NCI-H2171 (cell line): ENCODE results near the gene FAM32A.

Experiments
- DNase-seq: peaks from one replicate; lab custom pipeline; 2025; lab: John Stamatoyannopoulos, UW

Gene FAM32A

DNA sequence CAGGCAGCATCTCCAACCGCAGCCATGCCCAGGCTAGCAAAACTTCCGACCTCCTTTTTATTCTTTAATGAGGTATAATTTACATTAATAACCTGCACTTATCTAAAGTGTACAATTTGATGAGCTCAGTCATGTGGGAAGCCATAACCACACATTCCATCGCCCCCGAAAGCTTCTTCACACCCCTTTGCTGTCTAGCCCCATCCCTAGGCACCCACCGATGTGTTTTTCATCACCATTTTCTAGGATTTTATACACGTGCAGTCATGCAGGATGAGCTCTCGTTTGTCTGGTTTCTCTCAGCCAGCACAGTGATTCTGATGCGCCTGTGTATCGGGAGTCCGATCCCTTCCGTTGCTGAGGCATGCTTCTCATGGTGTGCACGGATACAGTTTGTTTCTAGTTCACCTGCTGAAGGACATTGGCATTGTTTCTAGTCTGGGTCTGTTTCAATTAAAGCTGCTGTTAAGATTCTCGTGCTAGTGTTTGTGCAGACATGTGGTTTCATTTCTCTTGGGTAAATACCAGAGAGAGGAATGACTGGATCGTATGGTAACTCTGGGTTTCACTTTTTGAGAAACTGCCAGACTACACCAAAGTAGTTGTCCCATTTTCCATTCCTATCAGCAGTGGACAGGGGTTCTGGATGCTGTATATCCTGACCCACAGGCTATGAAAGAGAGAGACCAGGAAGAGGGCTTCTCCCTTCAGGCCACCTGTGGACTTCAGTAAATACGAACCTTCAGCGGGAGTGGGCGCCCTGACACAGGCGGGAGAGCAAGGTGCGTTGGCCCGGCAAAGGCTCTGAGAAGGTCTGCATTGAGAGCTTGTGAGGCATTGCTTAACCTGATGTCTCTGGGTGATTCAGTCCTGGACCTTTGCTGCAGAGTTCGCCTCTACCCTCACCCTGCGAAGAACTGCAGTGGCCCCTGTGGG lies 17.4 kb downstream of the FAM32A start:
- no peak for DNase-seq

DNA sequence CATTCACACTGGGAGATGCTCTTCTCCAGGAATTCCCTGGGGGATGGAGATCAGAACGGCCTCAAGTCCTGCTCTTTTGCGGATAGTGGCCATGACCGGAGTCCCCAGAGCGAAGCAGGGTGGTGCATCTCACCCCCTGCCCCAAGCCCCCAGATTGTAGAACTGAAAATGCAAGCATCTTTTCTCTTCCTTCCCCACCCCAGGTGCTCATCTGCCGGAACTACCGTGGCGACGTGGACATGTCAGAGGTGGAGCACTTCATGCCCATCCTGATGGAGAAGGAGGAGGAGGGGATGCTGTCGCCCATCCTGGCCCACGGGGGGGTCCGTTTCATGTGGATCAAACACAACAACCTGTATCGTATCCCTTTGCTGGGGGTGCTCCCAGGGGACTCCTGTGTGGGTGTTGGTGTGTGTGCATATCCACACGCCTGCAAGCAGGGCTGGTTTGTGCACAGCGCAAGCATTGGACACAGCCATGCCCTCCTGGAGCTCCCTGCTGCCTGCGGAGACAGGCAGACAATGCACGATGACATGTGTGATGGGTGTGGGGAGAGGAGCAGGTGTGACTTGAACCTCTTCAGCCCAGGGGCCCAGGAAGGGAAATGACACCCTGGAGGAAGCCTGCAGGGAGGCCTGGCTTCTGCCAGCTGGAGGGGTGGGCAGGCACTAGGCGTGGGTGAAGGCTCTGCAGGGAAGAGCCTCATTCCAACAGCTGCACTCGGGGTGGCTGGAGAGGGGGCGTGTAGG lies 18.2 kb downstream of the FAM32A start:
- no peak for DNase-seq

DNA sequence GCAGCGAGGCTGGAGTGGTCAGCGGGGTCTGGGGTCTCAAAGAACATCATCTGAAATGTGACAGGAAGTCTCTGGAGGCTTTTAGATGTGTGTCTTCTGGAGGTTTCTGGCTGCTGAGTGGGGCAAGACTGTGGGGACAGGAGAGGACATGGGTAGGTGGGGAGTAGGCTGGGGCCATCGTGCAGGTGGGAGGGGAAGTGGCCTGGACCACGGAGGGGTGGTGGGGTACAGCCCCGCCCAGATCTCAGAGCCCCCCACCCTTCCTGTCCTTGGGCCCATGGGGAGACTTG lies 18.7 kb downstream of the FAM32A start:
- no peak for DNase-seq

DNA sequence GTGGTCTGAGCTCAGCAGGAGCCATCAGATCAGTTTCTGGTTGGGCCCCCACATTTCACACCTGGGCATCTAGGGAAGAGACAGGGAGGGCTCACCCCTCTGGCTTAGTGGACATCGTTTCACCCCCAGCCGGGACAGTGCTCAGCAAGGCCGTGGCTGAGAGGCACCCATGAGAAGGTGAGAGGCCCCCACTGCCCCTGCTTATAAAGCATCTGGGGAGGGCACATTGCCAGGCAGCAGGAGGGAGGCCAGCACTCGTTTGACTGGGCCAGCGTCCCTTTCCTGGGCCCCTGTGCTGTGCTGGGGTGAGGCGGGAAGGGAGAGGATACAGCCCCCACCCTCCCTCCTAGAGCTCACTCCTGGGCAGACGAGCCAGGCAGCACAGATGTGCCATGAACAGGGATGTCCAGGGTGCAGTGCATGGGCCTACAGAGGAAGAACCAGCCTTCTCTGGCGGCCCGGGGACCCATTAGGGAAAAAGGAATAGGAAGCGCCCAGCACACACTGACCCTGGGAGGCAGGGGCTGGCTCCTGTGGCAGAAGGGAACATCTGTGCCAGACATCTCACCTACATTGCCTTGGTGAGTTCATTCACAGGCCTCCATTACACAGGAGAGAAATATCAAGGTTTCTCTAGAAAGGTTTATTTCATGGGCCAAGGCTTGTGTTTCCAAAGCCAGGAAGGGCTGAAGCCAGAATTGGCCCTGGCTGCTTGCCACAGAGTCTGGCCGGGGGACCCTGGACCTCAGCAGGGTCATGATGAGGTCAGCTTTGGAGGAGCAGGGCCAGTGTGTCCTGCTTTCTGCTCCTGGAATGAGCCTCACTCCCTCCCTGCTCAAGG lies 20.2 kb downstream of the FAM32A start:
- no peak for DNase-seq

DNA sequence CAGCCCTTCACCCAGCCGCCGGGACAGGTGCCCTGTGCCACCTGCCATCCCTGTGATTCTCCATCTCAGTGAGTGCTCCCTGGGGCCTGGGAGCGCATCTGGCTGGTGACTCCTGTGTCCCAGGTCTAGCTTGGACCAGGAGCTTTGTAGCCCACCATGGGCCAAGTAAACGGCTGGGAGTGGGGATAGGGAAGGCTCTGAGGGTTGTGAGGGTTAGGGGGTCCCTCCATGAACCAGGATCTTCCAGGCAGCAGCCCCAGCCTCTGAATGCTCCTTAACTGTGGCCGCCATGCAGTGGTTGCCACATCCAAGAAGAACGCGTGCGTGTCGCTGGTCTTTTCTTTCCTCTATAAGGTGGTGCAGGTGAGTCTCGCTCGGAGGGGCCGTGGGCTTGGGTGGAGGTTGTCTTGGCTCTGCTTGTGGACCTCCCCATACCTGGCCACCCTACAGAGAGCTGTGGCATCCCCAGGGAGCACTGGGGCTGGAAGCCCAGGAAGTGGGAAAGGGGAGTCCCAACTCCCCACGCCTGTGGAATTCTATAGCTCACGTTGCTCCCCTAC lies 20.9 kb downstream of the FAM32A start:
- DNase-seq = peak; percentile 6

DNA sequence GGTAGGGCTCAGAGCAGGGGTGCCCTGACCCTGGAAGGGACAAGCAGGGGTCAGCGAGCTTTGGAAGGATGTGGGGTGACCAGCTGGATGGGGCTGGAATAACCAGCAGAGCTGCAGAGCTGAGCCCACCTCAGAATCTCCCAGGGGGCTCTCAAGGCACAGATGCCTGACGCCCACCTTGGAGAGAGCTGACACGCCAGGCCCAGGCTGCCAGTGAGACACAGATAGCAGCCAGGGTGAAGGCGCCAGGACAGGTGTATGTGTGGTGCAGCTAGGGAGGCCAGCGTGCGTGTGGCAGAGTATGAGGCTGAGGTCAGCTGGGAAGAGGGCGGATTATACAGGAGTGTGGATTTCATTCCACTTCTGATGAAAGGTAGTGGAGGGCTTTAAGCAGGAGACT lies 21.4 kb downstream of the FAM32A start:
- no peak for DNase-seq

DNA sequence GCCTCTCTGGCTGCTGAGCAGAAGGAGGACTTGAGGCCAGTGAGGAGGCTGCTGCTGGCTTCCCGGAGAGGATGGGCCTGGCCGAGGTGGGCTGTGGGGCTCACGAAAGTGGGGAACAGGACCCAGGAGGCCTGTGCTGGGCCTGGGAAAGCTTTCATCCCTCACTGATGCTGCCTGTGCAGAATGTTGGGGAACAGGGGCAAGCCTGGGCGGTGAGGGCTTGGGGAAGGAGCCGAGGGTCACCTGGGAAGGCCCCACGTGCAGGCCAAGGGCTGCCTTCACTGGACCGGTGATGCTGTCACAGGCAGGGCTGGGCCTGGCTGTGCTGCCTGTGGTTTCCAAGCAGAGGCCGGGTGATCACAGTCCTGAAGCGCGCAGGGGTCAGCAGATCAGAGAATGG lies 21.9 kb downstream of the FAM32A start:
- DNase-seq = no peak

DNA sequence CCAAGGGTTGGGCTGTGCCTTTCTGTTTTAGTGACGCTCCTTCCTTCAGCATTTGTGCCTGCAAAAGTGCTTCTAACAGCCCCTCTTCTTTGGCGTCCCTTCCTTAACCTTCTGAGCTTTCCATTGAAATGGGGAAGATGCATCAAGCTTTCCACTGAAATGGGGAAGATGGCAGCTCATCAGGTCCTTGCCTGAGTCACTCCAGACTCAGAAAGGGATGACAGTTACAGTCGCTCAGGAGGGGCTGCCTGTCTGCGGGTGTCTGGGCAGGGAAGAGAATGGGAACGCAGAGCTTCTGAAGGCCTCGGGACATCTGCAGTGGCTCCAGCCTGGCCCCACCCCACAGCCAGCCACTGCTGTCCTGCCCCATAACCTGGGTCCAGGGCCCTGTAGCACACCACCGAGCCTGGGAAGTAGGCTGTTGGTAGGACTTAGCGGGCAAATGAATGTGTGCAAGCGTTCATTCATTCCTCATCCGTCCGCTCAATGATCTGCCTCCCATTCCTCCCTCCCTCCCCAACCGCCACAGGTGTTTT lies 22.3 kb downstream of the FAM32A start:
- no peak for DNase-seq

GRCh38 chr19:16208064-16208759 lies 23.0 kb downstream of the FAM32A start:
- DNase-seq = no peak

DNA sequence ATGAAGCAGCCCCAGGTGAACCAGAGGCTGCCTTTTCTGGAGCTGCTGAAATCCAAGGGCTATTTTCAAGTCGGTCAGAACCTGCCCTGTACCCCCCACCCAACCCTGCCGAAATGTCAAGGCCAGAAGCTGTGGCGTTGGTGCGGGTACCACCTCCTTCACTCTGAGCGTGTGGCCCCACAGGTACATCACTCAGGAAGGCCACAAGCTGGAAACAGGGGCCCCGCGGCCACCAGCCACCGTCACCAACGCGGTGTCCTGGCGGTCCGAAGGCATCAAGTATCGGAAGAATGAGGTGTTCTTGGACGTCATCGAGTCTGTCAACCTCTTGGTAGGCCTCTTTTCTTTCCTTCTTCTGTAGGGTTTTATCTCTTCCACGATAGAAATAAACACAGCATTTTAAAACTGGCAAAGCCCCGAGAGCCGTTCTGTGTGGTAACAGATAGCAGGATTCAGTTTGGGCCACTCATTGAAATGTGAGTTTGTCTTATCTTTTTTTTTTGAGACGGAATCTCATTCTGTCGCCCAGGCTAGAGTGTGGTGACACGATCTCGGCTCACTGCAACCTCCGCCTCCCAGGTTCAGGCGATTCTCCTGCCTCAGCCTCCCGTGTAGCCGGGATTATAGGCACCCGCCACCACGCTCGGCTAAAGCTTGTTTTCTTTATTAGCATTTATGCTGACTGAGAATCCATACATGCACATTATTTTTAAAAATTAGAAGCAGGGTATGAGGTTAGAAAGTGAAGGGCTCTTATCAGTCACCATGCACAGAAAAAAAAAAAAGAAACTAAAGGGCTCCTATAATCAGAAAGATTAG lies 23.8 kb downstream of the FAM32A start:
- DNase-seq = no peak

DNA sequence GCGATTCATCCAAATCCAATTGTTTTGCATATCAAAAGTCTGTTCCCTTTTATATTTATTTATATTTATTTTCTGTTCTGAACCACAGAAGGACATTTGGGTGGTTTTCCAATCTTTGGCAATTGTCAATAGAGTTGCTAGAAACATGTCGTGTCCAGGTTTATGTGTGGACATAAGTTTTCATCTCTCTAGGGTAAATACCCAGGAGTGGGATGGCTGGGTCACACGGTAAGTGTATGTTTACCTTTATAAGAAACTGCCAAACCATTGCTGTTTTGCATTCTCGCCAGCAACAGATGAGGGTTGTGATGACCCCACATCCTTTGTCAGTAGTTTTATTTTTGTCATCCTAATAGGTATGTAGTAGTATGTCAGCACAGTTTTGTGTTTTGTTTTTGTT lies 25.0 kb downstream of the FAM32A start:
- no peak for DNase-seq

- no peak for DNase-seq
These were observed 27.9 kb downstream of the FAM32A start for GRCh38 chr19:16213076-16213475.

DNA sequence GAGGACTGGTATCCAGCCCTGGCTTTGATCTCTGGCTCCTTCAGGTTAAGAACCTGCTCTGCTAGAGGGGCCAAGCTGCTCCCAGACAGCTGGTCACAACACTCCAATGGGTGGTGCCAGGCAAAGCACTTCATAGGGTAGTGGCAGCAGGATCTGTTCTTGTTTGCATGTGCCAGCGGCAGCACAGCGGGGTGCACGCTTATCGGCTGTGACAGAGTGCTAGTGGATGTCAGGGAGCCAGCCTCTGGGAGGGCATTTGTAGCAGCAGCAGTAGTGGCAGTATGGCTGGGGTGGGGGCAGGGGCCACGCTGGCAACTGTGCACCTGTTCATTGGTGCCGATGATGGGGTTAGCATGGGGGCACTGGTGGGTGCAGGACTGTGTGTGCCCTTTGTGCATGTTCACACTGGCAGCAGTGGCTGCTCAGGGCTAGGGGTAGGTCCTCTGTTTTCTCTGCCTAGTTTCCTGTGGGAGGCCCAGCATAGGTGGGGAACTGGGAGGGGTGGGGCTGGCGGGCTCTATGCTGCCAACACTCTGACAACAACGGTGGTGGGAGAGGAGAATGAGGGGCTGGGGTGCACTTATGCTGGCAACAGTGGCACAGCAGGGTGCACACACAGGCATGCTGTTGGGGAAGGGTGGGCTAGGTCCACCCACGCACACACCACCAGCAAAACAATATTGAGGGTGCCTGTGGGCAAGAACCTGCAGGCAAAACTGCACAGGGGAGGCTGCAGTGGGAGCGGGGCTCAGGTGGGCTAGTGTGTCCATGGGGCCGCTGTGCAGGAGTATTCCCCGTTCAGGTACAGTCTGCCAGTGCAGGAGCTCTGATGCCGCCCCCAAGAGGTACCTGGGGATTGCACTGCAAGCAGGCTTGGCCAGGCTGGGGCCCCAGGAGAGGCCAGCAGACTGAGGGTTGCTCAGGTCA lies 31.8 kb downstream of the FAM32A start:
- DNase-seq = peak; percentile 74

DNA sequence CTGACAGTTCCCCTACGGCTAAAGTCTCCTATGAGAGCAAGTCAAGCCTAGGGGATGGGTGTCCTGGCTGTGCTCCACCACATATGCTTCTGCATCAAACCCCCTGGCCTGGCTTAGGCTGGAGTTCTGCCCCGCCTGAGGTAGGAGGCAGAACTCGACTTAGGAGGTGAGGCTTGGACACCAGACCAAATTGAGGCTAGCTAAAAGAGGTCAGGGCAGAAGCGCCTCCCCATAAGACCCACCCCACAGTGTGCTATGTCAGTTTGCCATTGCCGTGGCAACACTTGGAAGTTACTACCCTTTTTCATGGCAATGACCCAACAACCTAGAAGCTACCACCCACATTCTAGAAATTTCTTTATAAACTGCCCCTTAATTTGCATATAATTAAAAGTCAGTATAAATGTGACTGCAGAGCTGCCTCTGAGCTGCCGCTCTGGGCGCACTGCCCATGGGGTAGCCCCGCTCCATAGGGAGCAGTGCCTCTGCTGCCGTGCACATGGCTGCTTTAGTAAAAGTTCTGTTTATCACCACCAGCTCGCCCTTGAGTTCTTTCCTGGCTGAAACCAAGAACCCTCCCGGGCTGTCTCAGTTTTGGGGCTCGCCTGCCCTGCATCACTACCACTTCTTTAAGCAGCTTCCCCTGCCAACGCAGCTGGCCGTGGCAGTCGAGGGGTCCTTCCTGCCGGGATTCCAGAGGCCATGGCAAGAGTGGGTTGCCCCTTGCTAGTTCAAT lies 32.7 kb downstream of the FAM32A start:
- DNase-seq = no peak

DNA sequence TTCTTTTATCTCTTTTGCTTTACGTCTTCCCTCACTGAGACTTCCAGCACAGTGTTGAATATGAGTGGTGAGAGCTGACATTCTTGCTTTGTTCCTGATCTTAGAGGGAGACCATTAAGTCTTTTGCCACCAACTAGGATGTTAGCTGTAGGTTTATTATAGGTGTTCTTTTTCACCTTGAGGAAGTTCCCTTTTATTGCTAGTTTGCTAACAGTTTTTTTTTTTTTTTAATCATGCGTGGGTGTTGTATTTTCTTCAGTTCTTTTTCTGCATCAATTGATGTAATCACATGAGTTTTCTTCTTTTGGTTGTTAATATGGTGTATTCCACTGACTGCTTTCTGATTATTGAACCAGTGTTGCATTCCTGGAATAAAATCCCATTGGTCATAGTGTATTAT lies 33.6 kb downstream of the FAM32A start:
- no peak for DNase-seq

DNA sequence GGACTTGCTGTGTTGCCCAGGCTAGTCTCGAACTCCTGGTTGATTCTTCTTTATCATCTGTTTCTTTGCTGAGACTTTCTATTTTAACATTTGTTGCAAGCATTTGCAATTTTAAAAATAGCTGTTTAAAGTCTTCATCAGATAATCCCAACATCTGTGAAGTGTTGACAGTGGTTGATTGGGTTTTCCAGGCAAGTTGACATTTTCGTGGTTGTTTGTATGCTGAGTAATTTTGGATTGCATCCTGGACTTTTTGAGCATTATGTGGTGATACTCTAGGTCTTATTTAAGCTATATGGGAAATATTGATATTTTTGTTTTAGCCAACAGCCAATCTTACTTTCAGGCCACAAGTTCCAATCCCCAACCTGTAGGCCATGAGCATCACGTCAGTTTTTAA lies 37.6 kb downstream of the FAM32A start:
- no peak for DNase-seq

DNA sequence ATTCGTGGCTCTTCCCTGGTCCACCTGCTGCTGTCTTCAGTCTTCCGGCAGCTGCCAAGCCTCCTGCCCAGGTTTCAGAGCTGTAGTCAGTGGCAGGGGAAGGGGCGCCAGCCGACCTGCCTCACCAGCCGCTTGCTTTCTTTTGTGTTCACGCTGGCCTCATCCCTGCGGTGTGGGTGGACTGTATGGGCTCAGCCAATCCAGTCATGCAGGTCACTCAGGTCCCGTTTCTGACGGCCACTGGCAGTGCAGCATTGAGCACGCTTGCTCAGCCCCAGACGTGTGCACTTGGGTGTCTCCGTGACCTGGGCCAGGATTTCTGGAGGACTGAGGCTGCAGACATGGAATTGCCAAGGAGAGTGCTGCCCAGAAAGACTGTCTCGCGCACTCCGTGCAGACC lies 38.5 kb downstream of the FAM32A start:
- DNase-seq = no peak

DNA sequence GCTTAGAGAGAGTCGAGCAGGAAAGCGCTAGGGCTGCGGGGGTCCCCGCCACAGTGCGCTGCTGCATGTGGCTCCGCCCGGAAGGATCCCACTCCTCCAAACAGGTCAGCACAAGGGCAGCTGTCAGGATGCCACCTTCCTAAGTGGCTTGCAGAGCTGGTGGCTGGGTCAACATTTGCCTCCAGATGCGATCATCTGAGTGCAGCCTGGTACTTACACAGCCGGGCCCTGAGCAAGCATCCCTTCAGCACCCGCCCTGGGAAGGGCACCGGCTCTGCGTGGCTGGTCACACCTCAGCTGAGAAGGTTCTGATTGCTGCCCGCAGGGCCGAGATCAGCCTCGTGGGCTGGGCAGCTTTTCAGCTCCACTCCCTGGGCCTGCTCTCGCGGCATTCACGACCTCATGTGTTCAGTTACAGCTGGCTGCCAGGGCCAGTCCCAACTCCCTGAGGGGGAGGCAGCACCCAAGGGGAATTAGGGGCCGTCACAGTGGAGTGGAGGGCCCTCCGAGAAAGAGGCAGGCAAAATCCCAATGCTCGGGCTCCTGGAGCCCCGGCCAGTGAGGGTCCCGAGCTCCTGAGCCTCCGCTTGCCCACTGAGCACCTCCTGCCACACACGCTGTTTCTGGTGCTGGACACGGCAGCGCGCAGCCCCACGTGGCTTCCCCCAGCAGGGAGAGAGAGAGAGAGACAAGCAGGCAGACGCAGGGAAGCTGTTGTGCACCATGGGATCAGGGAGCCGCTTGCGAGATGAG lies 39.3 kb downstream of the FAM32A start:
- no peak for DNase-seq
